Aorta (tissue), 5 donors: ENCODE data around the gene FCAR. TPM values are rescaled to one million over a fixed set of nuclear protein-coding genes. Genes with fewer than 3 reads are reported as not detected.
"Not testable (repeated sequence)": the region's sequence is repeated elsewhere in the genome, so short reads cannot be mapped to it uniquely, and the experiment has no call there.

Experiments used
- ATAC-seq: fragments of 200-7000 bp; cut with Tn5 transposase; one replicate; pipeline ENCODE4 v1.9.1; 2022; ENCODE audit warnings: moderate library complexity; ENCODE audit not compliant: low FRiP score
- DNase-seq, 2 donors: peaks; one replicate each; pipeline ENCODE4 v3.0.0-alpha.2; 2020
- H3K27ac ChIP-seq, 2 donors: one replicate each; pipeline ENCODE4 v1.5.1; 2013; ENCODE audit warnings: low read length in 2 of 2, mild to moderate bottlenecking in 2 of 2, moderate library complexity in 2 of 2, control low read depth in 1 of 2, inconsistent platforms in 1 of 2, low read depth in 1 of 2
- H3K27me3 ChIP-seq, 2 donors: one replicate each; pipeline ENCODE4 v1.6.1; 2013; ENCODE audit warnings: control low read depth in 1 of 2, low read length in 1 of 2, mild to moderate bottlenecking in 1 of 2, moderate library complexity in 1 of 2; ENCODE audit not compliant: insufficient read depth in 2 of 2, control insufficient read depth in 1 of 2
- H3K36me3 ChIP-seq, 2 donors: one replicate each; pipeline ENCODE4 v1.6.1; 2013; ENCODE audit warnings: control low read depth in 1 of 2, low read length in 1 of 2, mild to moderate bottlenecking in 1 of 2; ENCODE audit not compliant: insufficient read depth in 2 of 2, control insufficient read depth in 1 of 2
- H3K4me1 ChIP-seq, 2 donors: one replicate each; pipeline ENCODE4 v1.6.1; 2013; ENCODE audit warnings: low read length in 2 of 2, control low read depth in 1 of 2, mild to moderate bottlenecking in 1 of 2, moderate library complexity in 1 of 2; ENCODE audit not compliant: insufficient read depth in 2 of 2, control insufficient read depth in 1 of 2
- H3K4me3 ChIP-seq, 2 donors: one replicate each; pipeline ENCODE4 v1.5.1; 2013; ENCODE audit warnings: low read length in 2 of 2, control low read depth in 1 of 2, mild to moderate bottlenecking in 1 of 2
- H3K9me3 ChIP-seq: one replicate; pipeline ENCODE4 v1.6.1; 2013; ENCODE audit warnings: mild to moderate bottlenecking, low read length; ENCODE audit not compliant: control insufficient read depth
- WGBS, 2 donors: extraction: QIAGEN DNeasy Blood & Tissue Kit; methylation state at CpG; one replicate each; pipeline ENCODE4 v1.1.7; 2013; 5-methylcytosine and 5-hydroxymethylcytosine counted together
- intact Hi-C, 2 donors: fragments of 100-400 bp; cut with DNase I; formaldehyde crosslinking; loops; one replicate each; pipeline versions ENCODE4 v1.14.2 to v1.15.0; 2022
- long read RNA-seq, 2 donors: library from polyadenylated mRNA; unstranded; transcript quantifications; one replicate each; pipeline ENCODE4 v2.0.0, GENCODE V29; 2020 to 2021
- polyA plus RNA-seq, 2 donors: library from polyadenylated mRNA; stranded (reverse); fragments of 200-250 nt; gene quantifications; one replicate each; pipeline ENCODE4 v1.2.3, GENCODE V29; 2013
- total RNA-seq, 2 donors: library from RNA; stranded (reverse); fragmentation: NEBNext Ultra II Directional; extraction: Animal tissue kit (Norgen Biotek cat#: 25700); gene quantifications; one replicate each; pipeline ENCODE4 v1.2.1, GENCODE V29; 2021
- donor health status: healthy with polysubstance abuse.
- donor health status: Bipolar disorder and iron deficiency.
- donor health status: DM: no; HTN: no; CAD: no.
- donor health status: DM: no; HTN: no; CAD: no.
- donor health status: DM: yes; HTN: yes; CAD: no.

The FCAR gene
- 1 to 10 TPM; 2.0 to 5.2 TPM for total RNA-seq
- polyA plus RNA-seq: not detected
- long read RNA-seq, donor 1, partial matches to known transcripts: 1 of 2 reads
- long read RNA-seq, donor 1, other reads (novel, unspliced or antisense): 1 of 2 reads
- long read RNA-seq, donor 2, partial matches to known transcripts: 0 of 1 reads
- long read RNA-seq, donor 2, other reads (novel, unspliced or antisense): 0 of 1 reads

GRCh38 chr19:54873990-54874389 is at the start of gene FCAR:
Gene FCAR, plus strand, starts transcription at chr19:54874235. Its CDS starts 55 bp downstream, at chr19:54874290.
- no peak for ATAC-seq
- intact Hi-C loops: no loop called here
- no peak within 1 kb of the TSS for H3K4me3 ChIP-seq

GRCh38 chr19:54824416-54824815 is 49.6 kb upstream of the FCAR start:
- WGBS, 2 donors: 54 to 87% methylated on average over 4 of the region's 4 CpGs
- not testable (repeated sequence) for ATAC-seq

More at GRCh38 chr19:54873990-54874389, at the start of gene FCAR:
- Histone ChIP-seq H3K36me3 (no peaks in the 10 kb centered on the region), H3K4me1 (no peaks in the 10 kb centered on the region), H3K27ac (no peak within 1 kb of the TSS), H3K9me3 (no peaks in the 10 kb centered on the region), H3K27me3 (no peaks in the 10 kb centered on the region)
- DNase-seq: peak in 1 of 2 donors; percentile 41
- 73 to 77% methylated on average over 8 of the region's 8 CpGs for WGBS, 2 donors

GRCh38 chr19:54825326-54825725 is 48.7 kb upstream of the FCAR start:
- H3K27ac ChIP-seq, intact Hi-C loops, DNase-seq, ATAC-seq, H3K27me3 ChIP-seq, H3K36me3 ChIP-seq, H3K9me3 ChIP-seq, H3K4me1 ChIP-seq, H3K4me3 ChIP-seq: not testable (repeated sequence)
- WGBS, 2 donors: 65 to 68% methylated on average over 7 of the region's 7 CpGs

More at GRCh38 chr19:54824416-54824815, 49.6 kb upstream of the FCAR start:
- H3K27me3 ChIP-seq, H3K9me3 ChIP-seq, H3K27ac ChIP-seq, H3K36me3 ChIP-seq, DNase-seq, H3K4me3 ChIP-seq, H3K4me1 ChIP-seq, intact Hi-C loops: not testable (repeated sequence)

- intact Hi-C loops, H3K4me1 ChIP-seq, DNase-seq, H3K9me3 ChIP-seq, H3K27me3 ChIP-seq, H3K36me3 ChIP-seq, H3K27ac ChIP-seq, ATAC-seq, H3K4me3 ChIP-seq: not testable (repeated sequence)
- WGBS, 2 donors: 74% methylated on average over 6 to 8 of the region's 8 CpGs
Measured at GRCh38 chr19:54828064-54828463, 46.0 kb upstream of the FCAR start.

- H3K4me1 ChIP-seq, H3K27me3 ChIP-seq, DNase-seq, ATAC-seq, H3K4me3 ChIP-seq, H3K36me3 ChIP-seq, intact Hi-C loops, H3K9me3 ChIP-seq, H3K27ac ChIP-seq: not testable (repeated sequence)
- WGBS, 2 donors: 81 to 90% methylated on average over 14 of the region's 14 CpGs
Measured at GRCh38 chr19:54832496-54832895, 41.5 kb upstream of the FCAR start, which contains the start of gene KIR2DS4. Gene KIR2DS4, plus strand, starts transcription at chr19:54832676.

GRCh38 chr19:54835126-54835525 is 38.9 kb upstream of the FCAR start:
- ATAC-seq, intact Hi-C loops, H3K27ac ChIP-seq, H3K4me1 ChIP-seq, H3K27me3 ChIP-seq, H3K36me3 ChIP-seq, H3K9me3 ChIP-seq, H3K4me3 ChIP-seq, DNase-seq: not testable (repeated sequence)
- WGBS, 2 donors: 71 to 80% methylated on average over 5 of the region's 5 CpGs

- ATAC-seq, intact Hi-C loops, H3K4me3 ChIP-seq, H3K36me3 ChIP-seq, DNase-seq, H3K4me1 ChIP-seq, H3K27me3 ChIP-seq, H3K27ac ChIP-seq, H3K9me3 ChIP-seq: not testable (repeated sequence)
- WGBS, 2 donors: 40 to 61% methylated on average over 2 of the region's 2 CpGs
Measured at GRCh38 chr19:54837522-54837921, 36.5 kb upstream of the FCAR start.

- DNase-seq, H3K9me3 ChIP-seq, H3K36me3 ChIP-seq, H3K27me3 ChIP-seq, intact Hi-C loops, H3K4me1 ChIP-seq, H3K27ac ChIP-seq, ATAC-seq, H3K4me3 ChIP-seq: not testable (repeated sequence)
- WGBS, 2 donors: 67 to 69% methylated on average over 8 of the region's 8 CpGs
Measured at GRCh38 chr19:54843171-54843570, 30.9 kb upstream of the FCAR start.

- DNase-seq, H3K27ac ChIP-seq, ATAC-seq, H3K27me3 ChIP-seq, H3K4me3 ChIP-seq, H3K9me3 ChIP-seq, H3K4me1 ChIP-seq, intact Hi-C loops, H3K36me3 ChIP-seq: not testable (repeated sequence)
- 83 to 89% methylated on average over 16 of the region's 16 CpGs for WGBS, 2 donors
Measured at GRCh38 chr19:54850061-54850640, 23.9 kb upstream of the FCAR start, which contains the start of gene KIR3DL2. Gene KIR3DL2, plus strand, starts transcription at chr19:54850443. Its CDS starts 33 bp downstream, at chr19:54850476.
